ENCODE results near the gene DR1.
"Not testable (repeated sequence)": the region's sequence is repeated elsewhere in the genome, so short reads cannot be mapped to it uniquely, and the experiment has no call there.

The DR1 gene

DNA sequence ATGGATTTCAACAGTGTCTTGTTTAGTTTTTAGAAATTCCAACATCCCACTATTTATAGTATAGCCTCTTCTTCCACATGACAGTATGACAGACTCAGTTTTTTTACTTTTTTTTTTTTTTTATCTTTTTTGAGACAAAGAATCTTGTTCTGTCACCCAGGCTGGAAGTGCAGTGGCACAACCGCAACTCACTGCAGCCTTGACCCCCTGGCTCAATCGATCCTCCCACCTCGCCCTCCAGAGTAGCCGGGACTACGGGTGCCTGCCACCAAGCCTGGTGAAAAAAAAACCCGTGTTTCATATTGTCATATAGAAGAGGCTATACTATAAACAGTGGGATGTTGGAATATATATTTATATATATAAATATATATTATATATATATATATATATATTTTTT is 1.2 kb upstream of the DR1 start:
- no peak for DNase-seq

DNA sequence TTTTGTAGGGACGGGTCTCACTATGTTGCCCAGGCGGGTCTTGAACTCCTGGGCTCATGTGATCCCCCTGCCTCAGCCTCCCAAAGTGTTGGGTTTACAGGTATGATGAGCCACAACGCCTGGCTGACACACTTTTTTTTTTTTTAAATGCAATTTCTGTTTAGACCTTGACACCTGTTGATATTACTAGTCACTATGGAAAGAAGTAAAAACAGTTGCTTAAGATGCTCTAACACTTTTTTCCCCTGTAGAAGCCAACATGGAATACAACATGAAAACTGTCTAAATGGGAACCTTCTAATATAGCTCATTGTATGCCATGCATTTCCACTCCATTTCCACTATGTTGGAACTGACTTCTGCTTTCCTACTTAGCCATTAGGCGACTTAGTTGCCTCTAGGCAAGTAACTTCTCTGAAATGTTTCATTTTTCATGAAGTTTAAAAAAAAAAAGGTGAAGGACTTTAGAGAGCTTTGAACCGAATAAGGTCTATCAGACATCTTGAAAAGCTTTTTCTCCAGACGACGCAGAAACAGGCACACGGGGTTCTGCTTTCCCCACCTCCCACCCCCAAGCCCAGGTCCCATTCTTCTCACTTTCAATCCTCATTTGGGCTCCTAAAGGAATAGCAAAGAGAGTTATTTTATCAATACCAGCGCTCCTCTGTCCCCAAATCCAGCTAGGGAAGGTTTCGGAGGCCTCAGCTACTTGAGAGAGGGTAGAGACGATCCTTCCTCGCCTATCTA is 648 bp upstream of the DR1 start:
- DNase-seq, result no peak

DNA sequence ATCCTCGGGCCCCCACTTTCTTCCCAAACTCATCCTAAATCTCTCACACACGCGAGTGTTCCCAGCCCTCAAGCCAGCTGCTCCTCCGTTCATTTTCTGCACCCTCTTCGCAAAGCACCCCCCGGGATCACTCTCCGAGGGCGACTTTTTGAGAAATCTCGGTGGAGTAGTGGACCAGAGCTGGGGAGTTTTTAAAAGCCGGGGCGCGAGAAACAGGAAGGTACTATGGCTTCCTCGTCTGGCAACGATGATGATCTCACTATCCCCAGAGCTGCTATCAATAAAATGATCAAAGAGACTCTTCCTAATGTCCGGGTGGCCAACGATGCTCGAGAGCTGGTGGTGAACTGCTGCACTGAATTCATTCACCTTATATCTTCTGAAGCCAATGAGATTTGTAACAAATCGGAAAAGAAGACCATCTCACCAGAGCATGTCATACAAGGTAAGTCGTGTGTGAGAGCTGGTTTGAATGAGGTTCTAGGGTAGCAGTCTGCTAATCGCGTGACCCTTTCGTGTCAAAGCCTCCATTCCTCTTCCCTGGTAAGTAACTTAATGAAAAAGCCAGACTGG is 800 bp downstream of the DR1 start:
- DNase-seq, result peak; percentile 40

DNA sequence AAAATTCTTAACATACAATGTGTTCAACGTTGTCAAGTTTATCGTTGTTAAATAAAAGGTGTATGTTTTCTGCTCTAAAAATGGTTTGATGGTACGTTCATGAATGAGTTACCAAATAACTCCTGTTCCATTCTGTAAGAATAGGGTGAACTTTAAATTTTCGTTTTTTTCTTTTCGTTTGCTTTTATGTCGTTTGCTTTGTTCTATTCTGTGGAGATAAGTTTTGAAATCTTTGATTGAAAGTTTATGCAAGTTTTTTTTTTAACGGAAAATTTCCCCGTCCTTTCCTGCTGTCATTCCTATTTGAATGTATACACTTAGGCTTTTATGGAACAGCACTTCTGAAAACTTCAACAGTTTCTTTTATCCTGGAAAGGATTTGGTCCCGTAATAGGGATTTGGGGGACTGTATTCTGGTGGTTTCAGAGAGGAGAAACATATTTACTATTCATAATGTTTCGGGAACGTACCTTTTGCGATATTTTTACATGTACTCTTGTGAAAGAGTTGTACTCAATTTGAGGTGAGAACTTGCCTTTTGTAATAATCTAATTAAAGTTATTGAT is 1.7 kb downstream of the DR1 start:
- DNase-seq, result no peak

DNA sequence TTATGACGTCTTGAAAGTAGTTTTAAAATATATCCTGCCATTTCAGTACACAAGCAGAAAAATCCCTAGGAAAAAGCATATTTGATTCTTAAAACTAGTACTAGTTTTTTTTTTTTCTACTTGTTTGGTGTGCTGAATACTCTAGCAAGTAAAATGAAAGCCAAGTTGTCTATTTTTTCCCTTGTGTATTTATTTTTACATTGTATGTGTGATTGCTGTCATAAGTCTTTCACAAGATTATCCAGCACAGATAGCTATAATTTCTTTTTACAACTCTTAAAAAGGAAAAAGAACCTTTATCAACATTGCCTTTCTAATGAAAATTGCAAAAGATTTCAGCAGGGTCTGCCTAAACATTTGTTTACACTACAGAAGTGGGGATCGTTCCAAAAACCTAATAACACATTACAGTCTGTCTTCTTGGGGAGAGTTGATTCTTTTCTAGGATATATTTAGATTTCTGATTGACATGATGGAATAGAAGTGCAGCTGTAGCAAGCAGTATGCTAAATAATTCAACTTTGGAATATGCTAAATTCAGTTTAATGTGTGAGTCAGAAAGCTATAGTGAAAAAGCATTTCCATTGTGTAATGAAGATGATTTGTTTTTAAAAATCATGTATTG is 2.5 kb downstream of the DR1 start:
- no peak for DNase-seq

DNA sequence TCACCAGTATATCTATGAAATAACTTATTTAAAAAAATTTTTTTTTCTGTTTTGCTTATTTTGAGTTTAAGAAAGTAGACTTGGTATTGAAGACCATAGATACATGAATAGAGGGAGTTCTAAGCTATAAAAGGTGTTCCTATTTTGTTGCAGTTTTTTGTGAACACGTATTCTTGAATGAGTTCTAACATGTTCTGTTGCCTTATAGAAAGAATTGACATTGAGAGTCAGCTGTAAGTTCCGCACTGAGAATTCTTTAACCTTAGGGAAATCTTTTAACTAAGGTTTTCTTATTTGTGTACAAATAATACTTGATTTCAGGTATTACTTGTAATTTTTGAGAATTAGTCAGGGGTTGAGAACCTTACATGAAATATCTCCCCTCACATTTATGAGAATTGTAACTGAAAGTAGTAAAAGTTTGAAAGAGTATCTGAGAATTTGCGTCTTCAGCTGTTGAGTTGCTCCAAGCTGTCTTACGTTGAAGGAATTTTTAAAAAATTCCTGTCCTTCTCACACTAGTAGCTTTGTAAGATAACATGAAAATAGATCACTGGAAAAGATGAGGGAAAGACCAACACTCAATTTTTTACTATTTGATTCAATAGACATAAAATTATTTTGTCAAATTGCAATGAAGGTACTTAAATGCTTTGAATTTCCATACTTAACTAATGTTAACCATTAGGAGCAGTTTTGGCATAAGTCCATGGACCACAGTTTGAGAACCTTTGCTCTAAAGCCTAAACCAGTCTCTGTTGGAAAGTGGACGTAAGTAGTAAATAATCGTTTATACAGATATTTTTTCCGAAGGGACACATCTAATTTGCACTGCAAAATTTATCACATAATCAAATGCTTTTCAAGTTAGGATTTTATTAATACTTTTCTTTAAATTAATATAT is 3.8 kb downstream of the DR1 start:
- DNase-seq, result no peak

DNA sequence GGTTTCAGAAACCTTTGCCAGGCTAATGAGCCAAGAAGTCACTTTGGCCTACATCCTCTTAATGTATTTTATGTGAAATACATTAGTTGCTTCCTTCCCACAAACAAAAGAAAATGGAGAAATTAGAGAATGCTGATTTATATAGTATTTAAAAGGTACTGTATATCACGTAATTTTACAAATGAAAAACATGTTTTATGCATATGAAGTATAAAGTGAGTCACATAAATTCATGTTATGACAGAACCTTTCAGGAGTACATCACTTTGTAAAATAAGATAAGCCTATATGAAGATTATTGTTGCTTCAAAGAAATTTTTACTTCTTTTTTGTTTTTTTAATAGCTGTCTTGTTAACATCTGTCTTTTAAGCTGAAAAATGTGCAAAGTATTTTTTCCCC is 4.6 kb downstream of the DR1 start:
- DNase-seq, result no peak

DNA sequence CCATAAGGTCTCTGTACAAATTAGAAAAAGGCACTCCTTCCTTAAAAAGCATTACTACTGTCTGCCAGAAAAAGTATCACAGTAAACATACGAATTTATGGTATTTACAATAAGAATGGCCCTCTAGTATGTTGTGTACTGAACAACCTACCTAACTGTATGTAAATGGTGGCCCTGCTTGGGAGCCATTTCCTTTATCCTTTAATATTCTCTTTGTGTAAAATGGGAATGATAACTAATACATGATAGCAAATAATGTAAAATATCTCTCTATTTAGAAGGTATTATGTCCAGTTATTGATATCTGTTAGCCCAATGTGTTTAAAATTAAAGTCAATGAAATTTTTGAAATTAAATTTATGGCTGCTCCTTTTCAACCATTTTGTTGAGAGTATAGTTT is 5.2 kb downstream of the DR1 start:
- DNase-seq, result no peak

DNA sequence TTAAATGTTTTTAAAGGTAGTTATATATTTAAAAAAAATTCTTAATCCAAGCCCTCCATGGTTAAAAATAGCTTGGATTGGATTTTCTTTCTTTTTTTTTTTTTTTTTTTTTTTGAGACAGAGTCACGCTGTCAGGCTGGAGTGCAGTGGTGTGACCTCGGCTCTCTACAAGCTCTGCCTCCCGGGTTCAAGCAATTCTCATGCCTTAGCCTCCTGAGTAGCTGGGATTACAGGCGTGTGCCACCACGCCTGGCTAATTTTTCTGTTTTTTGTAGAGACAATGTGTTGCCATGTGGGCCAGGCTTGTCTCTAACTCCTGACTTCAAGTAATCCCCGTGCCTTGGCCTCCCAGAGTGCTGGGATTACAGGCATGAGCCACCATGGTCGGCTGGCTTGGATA is 5.6 kb downstream of the DR1 start:
- not testable (repeated sequence) for DNase-seq

DNA sequence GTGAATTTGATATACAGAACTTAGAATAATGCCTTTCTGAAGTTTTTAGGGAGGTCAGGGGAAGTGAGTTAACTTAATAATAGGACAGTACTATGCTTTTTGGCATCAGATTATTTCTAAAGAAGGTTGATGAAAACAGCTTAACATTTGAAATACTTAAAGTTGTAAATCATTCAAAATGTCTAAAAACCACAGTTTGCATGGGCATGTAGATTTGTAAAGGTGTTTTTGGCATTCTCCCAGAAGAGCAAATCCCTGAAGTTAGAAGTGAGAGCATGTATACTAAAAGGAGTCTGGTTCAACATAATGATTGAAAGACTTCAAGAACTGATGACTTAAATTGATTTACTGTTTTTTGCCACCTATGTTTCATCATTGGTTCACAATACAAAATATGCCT is 6.7 kb downstream of the DR1 start:
- DNase-seq, result no peak

DNA sequence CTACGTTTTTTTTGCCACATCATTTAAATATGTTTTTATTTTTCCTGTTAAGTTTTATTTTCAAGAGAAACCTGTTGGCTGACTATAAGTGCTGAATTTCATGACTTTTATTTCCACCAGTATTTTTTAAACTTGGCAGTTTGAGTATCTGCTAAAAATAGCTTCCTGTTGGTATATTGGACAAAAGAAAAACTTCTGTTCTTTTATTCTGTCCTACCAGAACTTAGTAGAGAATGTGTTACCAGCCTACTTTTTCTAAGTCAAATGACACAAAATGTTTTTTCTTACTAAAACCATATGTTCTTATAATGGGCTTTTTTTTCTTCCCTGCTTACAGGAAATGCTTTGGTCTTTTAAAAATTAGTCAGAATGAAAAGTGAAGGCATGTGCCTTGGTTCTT is 7.6 kb downstream of the DR1 start:
- DNase-seq, result no peak

DNA sequence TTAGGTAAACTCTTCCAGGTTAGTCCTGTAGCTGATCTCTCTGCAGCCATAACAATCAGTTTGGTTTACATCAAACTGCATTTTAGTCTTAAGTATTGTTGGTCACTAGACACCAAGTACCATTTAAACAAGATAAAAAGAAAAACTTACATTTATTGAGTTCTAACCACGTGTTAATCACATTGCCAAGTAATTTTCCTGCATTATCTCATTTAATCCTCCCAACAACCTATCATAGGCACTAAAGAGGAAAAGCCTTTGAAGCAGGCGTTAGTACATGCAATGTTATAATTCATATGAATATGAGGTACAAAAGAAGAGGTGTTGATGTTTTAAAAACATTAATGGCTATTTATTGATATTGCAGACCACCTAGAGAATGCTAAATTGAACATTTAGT is 9.0 kb downstream of the DR1 start:
- DNase-seq, result no peak

DNA sequence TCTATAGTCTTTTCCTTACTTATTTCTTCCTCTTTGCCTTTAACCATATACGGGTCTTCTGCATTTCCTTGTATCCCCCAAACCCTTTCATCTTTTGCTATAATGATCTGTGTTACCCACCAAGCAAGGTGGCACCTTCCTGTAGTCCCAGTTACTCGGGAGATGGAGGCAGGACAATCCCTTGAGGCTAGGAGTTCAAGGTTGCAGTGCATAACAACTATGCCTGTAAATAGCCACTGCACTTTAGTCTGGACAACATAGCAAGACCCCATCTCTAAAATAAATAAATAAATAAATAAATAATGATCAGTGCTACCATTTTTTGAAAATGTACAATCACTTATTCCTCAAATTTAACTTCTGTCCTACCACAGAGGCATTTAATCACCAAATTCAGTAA is 11.5 kb downstream of the DR1 start:
- DNase-seq, result no peak

DNA sequence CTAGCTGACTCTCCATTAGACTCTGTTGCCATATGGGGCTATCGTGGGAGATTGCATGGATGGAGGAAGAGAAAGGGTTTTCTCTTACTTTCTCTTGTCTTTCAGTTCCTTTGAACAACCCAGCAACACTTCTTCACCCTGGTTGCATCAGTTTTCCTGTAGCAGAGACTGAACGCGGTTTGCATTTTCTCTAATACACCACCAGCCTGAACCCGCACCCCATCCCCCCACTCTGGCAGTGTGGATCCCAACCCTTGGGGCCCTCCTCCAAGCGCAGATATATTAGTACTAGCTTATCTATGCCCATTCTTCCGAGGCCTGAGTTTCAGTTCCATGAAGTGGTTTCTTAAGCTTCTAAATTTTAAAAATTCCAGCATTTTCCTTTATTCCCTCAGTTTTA is 12.6 kb downstream of the DR1 start:
- DNase-seq, result no peak

DNA sequence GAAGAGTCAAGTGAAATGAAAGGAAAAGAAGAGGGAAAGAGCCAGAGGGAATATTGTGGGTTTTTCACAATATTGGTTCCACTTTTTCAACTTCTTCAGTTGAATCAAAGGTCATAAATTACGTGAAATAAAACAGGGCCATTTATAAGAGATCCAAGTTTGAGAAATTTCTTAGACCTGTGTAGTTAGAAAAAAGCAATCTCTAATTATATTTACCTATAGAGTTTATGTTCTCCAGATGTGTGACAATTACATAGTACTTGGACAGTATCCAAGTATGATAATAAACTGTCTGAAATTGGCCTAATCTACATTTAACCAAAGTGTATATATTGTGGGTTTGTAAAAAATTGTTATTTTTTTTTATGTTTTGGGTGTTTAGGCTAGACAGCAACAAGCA is 14.4 kb downstream of the DR1 start:
- no peak for DNase-seq

DNA sequence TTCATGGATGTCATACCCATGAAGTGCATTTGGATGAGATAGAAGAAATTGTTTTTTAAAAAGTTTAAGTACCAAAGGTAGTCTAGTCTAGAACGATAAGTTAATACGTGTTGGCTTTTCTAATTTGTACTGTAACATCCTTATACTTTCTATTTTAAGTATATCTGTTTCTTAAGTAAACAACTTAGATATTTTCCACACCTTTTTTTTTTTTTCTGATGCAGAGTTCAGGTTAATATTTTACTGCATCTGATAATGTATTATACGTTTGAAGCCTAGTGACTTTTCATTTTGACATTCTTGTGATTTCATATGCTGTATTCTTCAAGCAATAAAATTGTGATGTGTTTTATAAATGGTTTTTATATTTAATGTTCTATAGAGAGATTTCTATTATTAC is 16.5 kb downstream of the DR1 start:
- DNase-seq, result no peak

DNA sequence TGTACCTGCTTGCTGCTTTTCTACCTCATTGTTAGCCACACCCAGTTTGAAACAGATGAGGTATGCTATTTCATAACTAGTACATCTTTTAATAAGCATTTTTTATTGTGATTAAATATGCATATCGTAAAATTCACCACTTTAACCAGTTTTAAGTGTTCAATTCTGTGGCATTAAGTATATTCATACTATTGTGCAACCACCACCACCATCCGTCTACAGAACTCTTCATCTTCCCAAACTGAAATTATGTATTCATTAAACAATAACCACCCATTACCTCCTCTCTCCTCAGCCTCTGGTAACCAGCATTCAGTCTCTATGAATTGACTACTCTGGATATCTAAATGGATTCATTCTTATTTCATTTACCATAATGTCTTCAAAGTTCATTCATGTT is 20.1 kb downstream of the DR1 start:
- no peak for DNase-seq

DNA sequence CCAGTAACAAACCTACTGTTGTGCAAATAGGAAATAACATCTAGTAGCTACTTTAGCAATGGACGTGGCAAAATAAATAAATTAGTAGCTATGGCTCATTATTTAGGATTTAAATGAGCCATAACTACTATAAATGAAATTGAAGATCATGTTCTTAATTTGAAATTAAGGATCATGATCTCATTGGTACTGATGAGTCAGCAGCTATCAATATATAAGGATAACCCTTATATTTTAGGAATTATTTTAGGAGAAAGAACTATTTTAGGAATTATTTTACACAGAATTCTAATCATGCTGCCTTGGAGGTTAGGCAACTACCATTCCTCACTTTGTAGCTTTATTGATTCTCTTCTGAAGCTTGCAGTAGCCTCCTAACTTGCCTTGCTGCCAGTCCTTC is 24.0 kb downstream of the DR1 start:
- no peak for DNase-seq

DNA sequence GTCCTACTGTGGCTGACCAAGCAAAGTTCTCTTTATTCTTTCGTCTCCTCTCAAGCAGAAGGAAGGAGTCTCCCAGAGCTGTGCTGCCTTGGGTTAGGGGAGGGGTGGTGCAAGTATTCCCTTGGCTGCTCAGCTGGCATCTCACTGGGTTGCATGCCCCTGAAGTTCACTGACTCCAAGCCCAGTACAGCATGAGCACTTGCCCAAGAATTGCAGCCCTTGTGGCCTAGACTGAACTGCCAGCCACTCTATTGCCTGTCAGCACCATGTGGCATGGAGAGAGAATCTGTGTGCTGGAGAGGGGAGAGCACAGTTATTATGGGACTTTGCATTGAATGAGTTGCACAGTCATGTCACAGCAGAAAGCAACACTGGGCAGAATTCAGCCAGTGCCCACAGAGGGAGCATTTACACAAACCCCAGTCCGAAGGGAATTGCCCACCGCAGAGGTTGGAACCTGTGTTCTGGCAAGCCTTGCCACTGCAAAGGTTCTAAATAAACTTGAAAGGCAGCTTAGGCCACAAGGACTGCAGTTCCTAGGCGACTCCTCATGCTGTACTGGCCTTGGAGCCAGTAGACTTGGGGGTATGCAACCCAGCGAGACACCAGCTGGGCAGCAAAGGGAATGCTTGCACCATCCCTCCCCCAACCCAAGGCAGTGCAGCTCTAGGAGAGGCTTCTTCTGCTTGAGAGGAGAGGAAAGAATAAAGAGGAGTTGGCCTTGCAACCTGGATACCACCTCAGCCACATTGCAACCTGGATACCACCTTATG is 28.8 kb downstream of the DR1 start:
- DNase-seq, result no peak

DNA sequence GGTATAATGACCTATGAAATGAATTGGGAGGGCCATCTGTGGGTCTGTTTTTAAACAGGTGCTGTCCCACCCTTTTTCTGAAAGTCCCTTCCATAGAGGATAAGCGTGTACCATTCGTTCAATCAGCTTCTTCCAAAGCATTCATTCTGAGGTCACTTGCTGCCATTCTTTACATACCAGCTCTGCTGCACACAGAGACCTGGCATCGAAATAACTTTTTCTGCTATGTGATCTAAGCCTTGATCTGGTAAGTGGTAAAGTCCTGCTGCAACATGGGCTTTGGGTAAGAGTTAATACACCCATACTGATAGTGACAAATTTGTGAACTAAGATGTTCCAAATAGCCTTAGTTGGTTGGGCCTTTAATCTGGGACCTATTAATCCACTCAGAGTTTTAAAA is 38.9 kb downstream of the DR1 start:
- no peak for DNase-seq

DNA sequence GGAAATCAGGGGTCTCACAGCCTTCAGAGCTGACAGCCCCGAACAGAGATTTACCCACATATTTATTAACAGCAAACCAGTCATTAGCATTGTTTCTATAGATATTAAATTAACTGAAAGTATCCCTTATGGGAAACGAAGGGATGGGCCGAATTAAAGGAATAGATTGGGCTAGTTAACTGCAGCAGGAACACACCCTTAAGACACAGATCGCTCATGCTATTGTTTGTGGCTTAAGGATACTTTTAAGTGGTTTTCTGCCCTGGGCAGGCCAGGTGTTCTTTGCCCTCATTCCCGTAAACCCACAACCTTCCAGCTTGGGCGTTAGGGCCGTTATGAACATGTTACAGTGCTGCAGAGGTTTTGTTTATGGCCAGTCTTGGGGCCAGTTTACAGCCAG is 40.6 kb downstream of the DR1 start:
- not testable (repeated sequence) for DNase-seq

DNA sequence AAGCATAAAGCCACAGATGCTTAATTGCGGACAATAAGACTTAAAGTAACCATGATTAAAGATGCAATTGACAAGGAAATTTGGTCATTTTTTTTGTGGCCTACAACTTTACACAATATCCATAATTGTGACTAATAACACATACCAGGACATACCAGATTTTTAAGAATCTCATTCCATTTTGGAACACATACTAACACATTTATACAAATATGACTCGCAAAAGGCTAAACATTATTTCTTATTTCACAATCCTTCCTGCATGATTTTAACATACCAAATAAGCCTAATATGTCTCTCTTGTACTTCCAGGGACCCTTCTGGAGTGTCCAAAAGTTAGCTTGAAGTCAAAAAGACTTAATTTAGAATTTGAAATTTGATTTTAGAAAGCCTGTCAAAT is 48.8 kb downstream of the DR1 start:
- DNase-seq, result no peak

DNA sequence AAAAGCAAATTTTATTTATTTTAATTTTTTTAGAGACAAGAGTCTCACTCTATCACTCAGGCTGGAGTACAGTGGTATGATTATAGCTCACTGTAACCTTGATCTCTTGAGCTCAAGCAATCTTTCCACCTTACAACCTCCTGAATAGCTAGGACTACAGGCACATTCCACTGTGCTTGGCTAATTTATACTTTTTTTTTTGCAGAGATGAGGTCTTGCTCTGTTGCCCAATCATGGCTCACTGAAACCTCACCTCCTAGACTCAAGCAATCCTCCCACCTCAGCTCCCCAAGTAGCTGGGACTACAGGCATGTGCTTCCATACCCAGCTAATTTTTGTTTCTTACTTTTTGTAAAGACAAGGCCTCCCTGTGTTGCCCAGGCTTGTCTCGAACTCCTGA is 49.5 kb downstream of the DR1 start:
- DNase-seq, result no peak
